HG03066 (cell line): ENCODE measurements around the gene NKX6-2.
"Not testable (repeated sequence)": the region's sequence is repeated elsewhere in the genome, so short reads cannot be mapped to it uniquely, and the experiment has no call there.

Source experiments
- ATAC-seq: cut with Tn5 transposase; IDR thresholded peaks from one replicate; pipeline ENCODE4 v1.9.1; 2021; ENCODE audit warnings: low read depth; ENCODE audit not compliant: unreplicated experiment

Gene NKX6-2

GRCh38 chr10:132785723-132786475, at the start of gene NKX6-2:
Gene NKX6-2, minus strand, starts transcription at chr10:132786147. Its CDS starts 199 bp downstream, at chr10:132785948.
- ATAC-seq = no peak

DNA sequence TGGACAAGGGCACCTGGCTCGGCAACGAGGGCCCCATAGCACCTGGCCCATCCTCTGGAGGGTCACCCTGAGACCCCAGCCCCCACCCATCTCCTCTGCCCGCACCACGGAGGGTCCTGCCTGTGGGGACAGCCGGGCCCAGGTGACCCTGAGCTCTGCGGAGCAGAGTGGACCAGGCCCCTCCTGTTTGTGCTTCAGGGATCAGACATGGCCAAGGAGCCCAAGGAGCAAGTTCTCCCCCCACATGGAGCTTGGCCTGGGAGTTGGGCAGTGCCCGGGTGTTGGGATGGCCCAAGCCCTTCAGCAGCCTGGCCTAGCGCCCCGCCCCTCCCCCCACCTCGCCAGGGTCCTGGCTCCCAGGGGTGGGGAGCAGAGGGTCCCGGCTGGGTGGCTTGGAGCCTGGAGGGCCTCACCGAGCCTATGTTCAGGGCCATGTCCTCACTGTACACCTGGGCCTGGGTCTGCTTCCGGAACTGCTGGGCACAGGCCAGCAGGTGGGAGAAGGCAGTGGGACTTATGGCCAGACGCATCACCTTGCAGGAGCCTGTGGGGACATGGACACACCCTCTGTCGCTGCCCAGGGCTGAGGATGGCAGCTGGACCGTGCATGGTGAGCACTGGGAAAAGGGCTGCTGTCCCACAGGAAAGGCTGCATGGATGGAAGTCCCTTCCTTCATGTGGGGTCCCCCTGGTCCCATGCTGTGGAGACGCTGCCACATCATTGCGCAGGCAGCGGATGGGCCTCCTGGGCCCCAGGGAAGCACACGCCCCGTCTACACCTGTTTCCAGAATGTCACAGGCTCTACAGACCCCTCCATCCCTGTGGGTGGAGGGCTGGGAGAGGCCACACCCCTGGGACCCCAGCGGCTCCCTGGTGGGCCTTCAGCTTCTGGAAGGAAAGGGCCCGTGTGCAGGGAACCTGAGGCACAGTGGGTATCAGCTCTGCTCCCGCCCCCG, 49.2 kb upstream of the NKX6-2 start:
- ATAC-seq = no peak

- no peak for ATAC-seq
Measured at GRCh38 chr10:132834311-132834761, 48.4 kb upstream of the NKX6-2 start.

GRCh38 chr10:132833421-132834111, 47.6 kb upstream of the NKX6-2 start:
- no peak for ATAC-seq

GRCh38 chr10:132832186-132832969, 46.4 kb upstream of the NKX6-2 start:
- no peak for ATAC-seq

DNA sequence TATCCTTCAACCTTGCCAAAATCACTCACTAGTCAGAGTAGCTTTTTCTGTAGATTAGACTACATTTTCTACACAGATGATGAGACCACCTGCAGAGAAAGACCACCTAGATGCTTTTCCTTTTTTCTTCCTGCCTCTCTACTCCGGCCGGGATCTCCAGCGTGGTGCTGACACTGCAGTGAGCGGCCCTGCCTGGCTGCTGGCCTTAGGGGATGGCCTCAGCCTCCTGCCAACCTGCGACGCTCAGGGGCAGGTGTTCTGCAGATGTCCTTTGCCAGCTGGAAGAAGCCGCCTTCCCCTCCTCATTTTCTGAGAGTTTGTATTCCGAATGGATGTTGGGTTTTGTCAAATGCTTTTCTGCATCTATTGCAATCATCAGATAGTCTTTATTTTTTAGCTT, 43.5 kb upstream of the NKX6-2 start:
- no peak for ATAC-seq

DNA sequence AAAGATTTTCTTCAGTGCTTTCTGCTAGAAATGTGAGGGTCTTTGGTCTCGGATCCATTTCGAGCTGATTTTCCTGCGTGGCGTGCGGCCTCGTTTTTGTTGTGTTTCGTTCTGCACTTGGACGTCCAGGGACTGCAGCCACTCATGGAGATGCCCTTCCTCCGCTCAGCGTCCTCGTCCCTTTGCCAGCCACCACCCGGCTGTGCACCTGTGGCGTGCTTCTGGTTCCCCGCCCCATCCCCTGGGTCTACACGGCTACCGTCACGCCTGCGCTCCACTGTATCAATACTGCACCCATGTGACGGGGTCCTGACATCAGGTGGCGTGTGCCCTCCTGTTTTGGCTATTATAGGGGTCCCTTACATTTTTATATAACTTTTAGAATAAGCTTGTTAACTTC, 42.7 kb upstream of the NKX6-2 start:
- ATAC-seq = no peak

GRCh38 chr10:132827861-132828539, 42.1 kb upstream of the NKX6-2 start:
- ATAC-seq = no peak

GRCh38 chr10:132827423-132827789, 41.5 kb upstream of the NKX6-2 start:
- ATAC-seq = no peak

GRCh38 chr10:132826524-132827422, 40.8 kb upstream of the NKX6-2 start:
- ATAC-seq = no peak

DNA sequence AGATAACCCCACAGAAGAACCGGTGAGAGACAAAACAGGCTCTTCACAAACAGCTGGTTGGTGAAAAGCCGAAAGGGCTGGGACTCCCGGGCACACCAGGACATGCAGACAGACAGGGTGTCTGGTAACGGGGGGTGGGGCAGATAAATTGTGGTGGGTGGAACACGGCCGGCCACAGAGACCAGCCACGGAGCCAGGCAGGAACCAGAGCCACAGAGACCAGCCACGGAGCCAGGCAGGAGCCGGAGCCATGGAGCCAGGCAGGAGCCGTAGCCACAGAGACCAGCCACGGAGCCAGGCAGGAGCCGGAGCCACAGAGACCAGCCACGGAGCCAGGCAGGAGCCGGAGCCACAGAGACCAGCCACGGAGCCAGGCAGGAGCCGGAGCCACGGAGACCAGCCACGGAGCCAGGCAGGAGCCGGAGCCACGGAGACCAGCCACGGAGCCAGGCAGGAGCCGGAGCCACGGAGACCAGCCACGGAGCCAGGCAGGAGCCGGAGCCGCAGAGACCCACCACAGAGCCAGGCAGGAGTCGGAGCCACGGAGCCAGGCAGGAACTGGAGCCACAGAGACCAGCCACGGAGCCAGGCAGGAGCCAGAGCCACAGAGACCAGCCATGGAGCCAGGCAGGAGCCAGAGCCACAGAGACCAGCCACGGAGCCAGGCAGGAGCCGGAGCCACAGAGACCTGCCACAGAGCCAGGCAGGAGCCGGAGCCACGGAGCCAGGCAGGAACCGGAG, 40.0 kb upstream of the NKX6-2 start:
- ATAC-seq = not testable (repeated sequence)

- ATAC-seq = no peak
Measured at GRCh38 chr10:132820056-132820455, 34.1 kb upstream of the NKX6-2 start.

- ATAC-seq = no peak
Measured at GRCh38 chr10:132817701-132818211, 31.8 kb upstream of the NKX6-2 start.

DNA sequence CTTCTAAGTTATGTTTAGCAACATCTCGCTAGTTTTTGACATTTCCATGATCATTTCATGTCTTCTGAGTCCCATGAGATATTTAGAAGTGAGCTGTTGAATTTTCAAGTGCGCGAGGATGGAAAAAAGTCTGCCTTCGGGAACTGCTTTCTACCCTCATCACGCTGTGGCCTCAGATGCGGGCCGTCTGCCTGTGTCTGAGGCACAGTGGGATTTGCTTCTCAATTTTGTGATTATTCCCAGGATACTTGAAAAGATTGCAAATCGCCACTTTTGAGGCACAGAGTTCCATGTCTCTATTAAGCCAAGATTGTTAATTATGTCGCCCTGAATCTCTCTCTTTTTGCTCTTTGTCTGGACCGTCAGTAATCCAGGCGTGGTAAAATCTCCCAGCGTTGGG, 30.8 kb upstream of the NKX6-2 start:
- ATAC-seq = no peak

DNA sequence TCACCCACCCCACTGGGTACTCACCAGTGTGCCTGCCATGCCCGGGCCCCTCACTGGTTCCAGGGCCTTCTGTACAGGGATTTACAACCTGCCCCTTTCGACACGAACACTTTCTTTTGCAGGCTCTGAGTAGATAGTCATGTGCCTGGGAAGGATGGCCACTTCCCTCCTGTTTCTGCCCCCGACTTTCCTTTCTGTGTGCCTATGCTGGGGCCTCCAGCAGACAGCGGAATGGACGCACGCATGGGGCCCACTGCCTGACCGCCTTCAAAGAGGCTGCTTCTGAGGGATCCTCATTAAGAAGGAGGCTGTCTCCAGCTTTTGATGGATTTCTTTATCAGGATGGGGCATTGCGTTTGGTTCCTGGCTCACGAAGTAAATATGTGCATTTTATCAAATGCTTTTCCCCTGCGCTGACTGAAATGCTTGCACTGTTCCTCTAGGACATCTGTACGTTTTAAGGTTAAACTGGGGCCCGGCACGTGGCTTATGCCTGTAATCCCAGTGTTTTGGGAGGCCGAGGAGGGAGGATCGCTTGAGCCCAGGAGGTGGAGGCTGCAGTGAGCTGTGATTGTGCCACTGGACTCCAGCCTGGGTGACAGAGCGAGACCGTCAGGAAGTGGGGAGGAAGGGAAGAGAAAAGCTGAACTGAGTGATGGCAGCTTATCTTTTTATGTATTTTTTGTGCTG, 29.4 kb upstream of the NKX6-2 start:
- no peak for ATAC-seq

DNA sequence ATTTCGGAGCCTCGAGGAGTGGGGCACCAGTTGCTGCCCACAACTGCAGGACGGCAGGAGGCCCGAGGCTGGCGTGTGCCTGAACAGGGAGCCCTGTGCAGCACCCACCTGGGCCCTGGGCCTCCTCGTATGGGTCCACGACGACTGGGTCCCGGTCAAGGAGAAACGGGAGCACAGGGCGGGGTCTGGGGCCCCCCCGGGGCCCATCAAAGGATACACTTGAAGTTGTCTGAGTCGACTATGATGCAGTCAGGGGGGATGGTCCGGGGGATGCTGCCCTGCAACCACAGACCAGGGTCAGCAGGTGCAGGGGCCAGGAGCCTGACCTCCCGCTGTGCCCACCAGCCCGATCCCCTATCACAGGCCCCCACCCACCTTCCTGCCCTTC, 28.5 kb upstream of the NKX6-2 start:
- ATAC-seq = no peak
